H9 (cell line): Measurements from ENCODE around the gene GTPBP4. TPM values are rescaled to one million over a fixed set of nuclear protein-coding genes. Genes with fewer than 3 reads are reported as not detected.

Experiments
- DNase-seq: peaks from one replicate; pipeline ENCODE4 v3.0.0-alpha.2; 2017
- H2AFZ ChIP-seq: one replicate; pipeline ENCODE4 v1.6.1; 2013; ENCODE audit warnings: mild to moderate bottlenecking, low read length, control low read depth, moderate library complexity
- H2AK5ac ChIP-seq: 2 replicates; pipeline ENCODE4 v1.6.1; 2013; ENCODE audit warnings: low read length, control low read depth, mixed read lengths; ENCODE audit not compliant: insufficient read length
- H2BK120ac ChIP-seq: one replicate; pipeline ENCODE4 v1.6.1; 2013; ENCODE audit warnings: low read depth, mild to moderate bottlenecking, low read length, control low read depth, inconsistent platforms; ENCODE audit not compliant: poor library complexity, severe bottlenecking
- H2BK12ac ChIP-seq: 2 replicates; pipeline ENCODE4 v1.6.1; 2013; ENCODE audit warnings: low read length, control low read depth, mixed read lengths, low read depth; ENCODE audit not compliant: insufficient read length
- H2BK15ac ChIP-seq: 2 replicates; pipeline ENCODE4 v1.6.1; 2013; ENCODE audit warnings: low read depth, low read length, control low read depth
- H2BK20ac ChIP-seq: one replicate; pipeline ENCODE4 v1.6.1; 2013; ENCODE audit warnings: low read depth, mild to moderate bottlenecking, low read length, control low read depth, inconsistent platforms; ENCODE audit not compliant: poor library complexity, severe bottlenecking
- H2BK5ac ChIP-seq: 2 replicates; pipeline ENCODE4 v1.6.1; 2013; ENCODE audit warnings: low read length, control low read depth, mixed read lengths; ENCODE audit not compliant: insufficient read length
- H3K14ac ChIP-seq: 2 replicates; pipeline ENCODE4 v1.6.1; 2013; ENCODE audit warnings: low read length, control low read depth; ENCODE audit not compliant: insufficient read depth
- H3K18ac ChIP-seq: 2 replicates; pipeline ENCODE4 v1.6.1; 2013; ENCODE audit warnings: low read depth, mild to moderate bottlenecking, mixed read lengths, low read length, control low read depth; ENCODE audit not compliant: insufficient read length
- H3K23ac ChIP-seq: 2 replicates; pipeline ENCODE4 v1.6.1; 2013; ENCODE audit warnings: low read length, control low read depth, mixed read lengths, low read depth; ENCODE audit not compliant: insufficient read length
- H3K23me2 ChIP-seq: 2 replicates; pipeline ENCODE4 v1.6.1; 2013; ENCODE audit warnings: low read depth, mild to moderate bottlenecking, mixed read lengths, low read length, control low read depth; ENCODE audit not compliant: insufficient read length, poor library complexity, severe bottlenecking
- H3K27ac ChIP-seq: 2 replicates; pipeline ENCODE4 v1.5.1; 2013; ENCODE audit warnings: low read length, control low read depth, mixed read lengths, low read depth; ENCODE audit not compliant: insufficient read length
- H3K27me3 ChIP-seq: 2 replicates; pipeline ENCODE4 v1.6.1; 2013; ENCODE audit warnings: low read length, control low read depth, inconsistent platforms; ENCODE audit not compliant: insufficient read depth
- H3K4ac ChIP-seq: 2 replicates; pipeline ENCODE4 v1.6.1; 2013; ENCODE audit warnings: low read depth, mild to moderate bottlenecking, control low read depth, inconsistent platforms, low read length, moderate library complexity
- H3K4me1 ChIP-seq: 2 replicates; pipeline ENCODE4 v1.6.1; 2013; ENCODE audit warnings: low read length, control low read depth, inconsistent platforms; ENCODE audit not compliant: insufficient read depth
- H3K4me2 ChIP-seq: 2 replicates; pipeline ENCODE4 v1.6.1; 2013; ENCODE audit warnings: low read length, control low read depth, mixed read lengths; ENCODE audit not compliant: insufficient read length, insufficient read depth
- H3K56ac ChIP-seq: 2 replicates; pipeline ENCODE4 v1.6.1; 2013; ENCODE audit warnings: low read depth, mild to moderate bottlenecking, mixed read lengths, low read length, control low read depth; ENCODE audit not compliant: insufficient read length
- H3K79me1 ChIP-seq: 2 replicates; pipeline ENCODE4 v1.6.1; 2013; ENCODE audit warnings: low read depth, mild to moderate bottlenecking, moderate library complexity, low read length, control low read depth, inconsistent platforms; ENCODE audit not compliant: insufficient read depth, poor library complexity, severe bottlenecking
- H3K79me2 ChIP-seq: 2 replicates; pipeline ENCODE4 v1.6.1; 2013; ENCODE audit warnings: low read length, control low read depth, inconsistent platforms; ENCODE audit not compliant: insufficient read depth
- H3K9ac ChIP-seq: 2 replicates; pipeline ENCODE4 v1.6.1; 2013; ENCODE audit warnings: low read length, control low read depth, mixed read lengths; ENCODE audit not compliant: insufficient read length; ENCODE audit errors: extremely low read depth
- H3K9me3 ChIP-seq: one replicate; pipeline ENCODE4 v1.6.1; 2013; ENCODE audit warnings: low read depth, low read length, inconsistent platforms; ENCODE audit not compliant: control insufficient read depth
- H3T11ph ChIP-seq: one replicate; pipeline ENCODE4 v1.6.1; 2013; ENCODE audit warnings: mild to moderate bottlenecking, low read length, control low read depth, inconsistent platforms
- H4K20me1 ChIP-seq: one replicate; pipeline ENCODE4 v1.6.1; 2013; ENCODE audit not compliant: control insufficient read depth, insufficient read length, insufficient read depth
- H4K5ac ChIP-seq: 2 replicates; pipeline ENCODE4 v1.6.1; 2013; ENCODE audit warnings: low read depth, mild to moderate bottlenecking, mixed read lengths, low read length, control low read depth; ENCODE audit not compliant: insufficient read length
- H4K8ac ChIP-seq: replicated peaks from 2 replicates; pipeline ENCODE4 v1.6.1; 2013; ENCODE audit warnings: low read length, control low read depth, mixed read lengths, low read depth; ENCODE audit not compliant: insufficient read length
- H4K91ac ChIP-seq: 2 replicates; pipeline ENCODE4 v1.6.1; 2013; ENCODE audit warnings: low read depth, mild to moderate bottlenecking, moderate library complexity, mixed read lengths, low read length, control low read depth; ENCODE audit not compliant: insufficient read length
- H3K27ac Mint-ChIP-seq, 3 experiments: 2 replicates in 2 of 3; 3 replicates in 1 of 3; pipeline ENCODE4 v1.8.0; 2020 to 2021; ENCODE audit warnings: mixed read lengths in 3 of 3, mild to moderate bottlenecking in 1 of 3, moderate library complexity in 1 of 3
- H3K27me3 Mint-ChIP-seq: 2 replicates; pipeline ENCODE4 v1.8.0; 2021; ENCODE audit warnings: low read depth, mild to moderate bottlenecking, moderate library complexity, mixed read lengths
- H3K36me3 Mint-ChIP-seq, 3 experiments: 2 replicates in 2 of 3; 3 replicates in 1 of 3; pipeline ENCODE4 v1.8.0; 2020 to 2021; ENCODE audit warnings: low read depth in 3 of 3, mixed read lengths in 3 of 3; ENCODE audit not compliant: insufficient read depth in 1 of 3
- H3K4me1 Mint-ChIP-seq, 2 experiments: 2 replicates each; pipeline ENCODE4 v1.8.0; 2020; ENCODE audit warnings: mixed read lengths in 2 of 2
- H3K4me3 Mint-ChIP-seq, 2 experiments: 2 replicates in 1 of 2; 3 replicates in 1 of 2; pipeline ENCODE4 v1.8.0; 2020 to 2021; ENCODE audit warnings: mild to moderate bottlenecking in 2 of 2, mixed read lengths in 2 of 2, moderate library complexity in 1 of 2
- H3K9me3 Mint-ChIP-seq, 2 experiments: 2 replicates in 1 of 2; 3 replicates in 1 of 2; pipeline ENCODE4 v1.8.0; 2020; ENCODE audit warnings: mild to moderate bottlenecking in 2 of 2, mixed read lengths in 2 of 2, moderate library complexity in 1 of 2
- WGBS: extraction: QIAGEN DNeasy Blood & Tissue Kit; methylation state at CpG from one replicate; pipeline ENCODE4 v1.1.7; 2013; ENCODE audit warnings: missing lambda C conversion rate, low lambda C conversion rate, mixed read lengths; ENCODE audit not compliant: insufficient read length; ENCODE audit errors: extremely low coverage; 5-methylcytosine and 5-hydroxymethylcytosine counted together
- total RNA-seq: library from RNA; stranded (reverse); gene quantifications from 2 replicates; pipeline ENCODE4 v1.2.1, GENCODE V29; 2021
- TF ChIP-seq, protein P1 (sequence below): fragments of 200-600 bp; sonication (generic); conservative IDR thresholded peaks from 3 replicates; pipeline ENCODE4 v1.8.0; 2021; ENCODE audit warnings: antibody characterized with exemption, mild to moderate bottlenecking

The GTPBP4 gene
- total RNA-seq, 1 experiment from 2014 or later: 134 TPM

DNA sequence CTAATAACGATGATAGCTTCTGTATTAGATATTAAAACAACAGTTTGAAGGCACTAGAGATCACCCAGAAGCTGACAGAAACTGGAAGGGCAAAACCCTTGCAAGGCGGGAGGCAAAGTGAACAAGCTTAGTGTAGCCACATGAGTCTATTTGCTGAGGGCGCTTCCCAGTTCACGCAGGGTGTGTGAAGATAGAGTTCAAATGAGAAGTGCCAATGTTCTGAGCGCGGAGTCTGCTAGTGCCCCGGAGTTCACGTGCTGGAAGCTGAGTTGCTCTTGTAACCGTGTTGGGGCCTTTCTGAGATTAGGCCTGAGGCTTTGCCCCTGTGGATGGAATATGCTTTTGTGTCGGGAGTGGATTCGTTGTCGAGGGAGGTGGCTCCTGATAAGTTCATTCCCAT is 16.6 kb upstream of the GTPBP4 start:
- DNase-seq: no peak
- H3K4ac ChIP-seq: no peak overlapping the region
- no peak overlapping the region for H2AFZ ChIP-seq
- TF ChIP-seq, protein P1, sequence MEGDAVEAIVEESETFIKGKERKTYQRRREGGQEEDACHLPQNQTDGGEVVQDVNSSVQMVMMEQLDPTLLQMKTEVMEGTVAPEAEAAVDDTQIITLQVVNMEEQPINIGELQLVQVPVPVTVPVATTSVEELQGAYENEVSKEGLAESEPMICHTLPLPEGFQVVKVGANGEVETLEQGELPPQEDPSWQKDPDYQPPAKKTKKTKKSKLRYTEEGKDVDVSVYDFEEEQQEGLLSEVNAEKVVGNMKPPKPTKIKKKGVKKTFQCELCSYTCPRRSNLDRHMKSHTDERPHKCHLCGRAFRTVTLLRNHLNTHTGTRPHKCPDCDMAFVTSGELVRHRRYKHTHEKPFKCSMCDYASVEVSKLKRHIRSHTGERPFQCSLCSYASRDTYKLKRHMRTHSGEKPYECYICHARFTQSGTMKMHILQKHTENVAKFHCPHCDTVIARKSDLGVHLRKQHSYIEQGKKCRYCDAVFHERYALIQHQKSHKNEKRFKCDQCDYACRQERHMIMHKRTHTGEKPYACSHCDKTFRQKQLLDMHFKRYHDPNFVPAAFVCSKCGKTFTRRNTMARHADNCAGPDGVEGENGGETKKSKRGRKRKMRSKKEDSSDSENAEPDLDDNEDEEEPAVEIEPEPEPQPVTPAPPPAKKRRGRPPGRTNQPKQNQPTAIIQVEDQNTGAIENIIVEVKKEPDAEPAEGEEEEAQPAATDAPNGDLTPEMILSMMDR: no peak
- no peaks in the 10 kb centered on the region for H3K4me1 ChIP-seq
- no peak overlapping the region for H2BK12ac ChIP-seq
- H3K27ac ChIP-seq: no peak overlapping the region
- no peak overlapping the region for H2BK5ac ChIP-seq
- no peak overlapping the region for H2BK15ac ChIP-seq
- H3K4me2 ChIP-seq: no peak overlapping the region
- H3K56ac ChIP-seq: no peak overlapping the region
- Mint-ChIP-seq H3K9me3 (peaks cover 3 to 11% of the 10 kb centered on the region in 2 experiments; a peak in 2 of 5 replicates), H3K4me1 (peaks cover 19 to 33% of the 10 kb centered on the region in 2 experiments), H3K27me3 (peaks cover 3% of the 10 kb centered on the region), H3K27ac (0 out of 7 replicates have a peak overlapping the region, but pooled peaks of 1 of the 3 experiments have one; percentile 7), H3K36me3 (peaks cover 0 to 9% (median 3%) of the 10 kb centered on the region in 3 experiments; a peak in 3 of 7 replicates), H3K4me3 (peak overlapping the region in 1 of 2 experiments; percentile 11; a peak in 1 of 5 replicates)
- H3K18ac ChIP-seq: no peak overlapping the region
- H3K23ac ChIP-seq: no peak overlapping the region
- no CpG with 5 or more reads among the region's 12 CpGs for WGBS
- H3K9ac ChIP-seq: no peak overlapping the region
- no peaks in the 10 kb centered on the region for H3K79me1 ChIP-seq
- H3K27me3 ChIP-seq: no peaks in the 10 kb centered on the region
- no peak overlapping the region for H2AK5ac ChIP-seq
- H3T11ph ChIP-seq: no peak overlapping the region
- no peak overlapping the region for H4K8ac ChIP-seq
- no peaks in the 10 kb centered on the region for H3K79me2 ChIP-seq
- no peak overlapping the region for H3K14ac ChIP-seq
- H2BK20ac ChIP-seq: no peak overlapping the region
- no peak overlapping the region for H4K5ac ChIP-seq
- H2BK120ac ChIP-seq: no peak overlapping the region
- no peaks in the 10 kb centered on the region for H3K9me3 ChIP-seq
- no peak overlapping the region for H4K91ac ChIP-seq
- no peaks in the 10 kb centered on the region for H3K23me2 ChIP-seq
- no peaks in the 10 kb centered on the region for H4K20me1 ChIP-seq
